ENCODE measurements around the gene UNC80. TPM values are rescaled to one million over a fixed set of nuclear protein-coding genes. Genes with fewer than 3 reads are reported as not detected.

The UNC80 gene
- total and polyA plus RNA-seq, 2 donors (not counting 3 experiments of a cell fraction or from before 2014, with no cell fraction given), result not detected

GRCh38 chr2:209830722-209831465 lies 59.3 kb downstream of the UNC80 start:
- FAIRE-seq, result no peak
- H3K27ac ChIP-seq (ENCODE audit: insufficient read depth, low read depth, low read length), result no peak overlapping the region
- no peaks in the 10 kb centered on the region for H3K36me3 ChIP-seq (ENCODE audit: control insufficient read depth in 2 of 2, extremely low read depth in 1 of 2, insufficient read depth in 2 of 2, low read length in 2 of 2)
- no TSS peak for BruUV-seq (replicated peaks)
- no peaks in the 10 kb centered on the region for H3K9me1 ChIP-seq (replicated peaks; ENCODE audit: control insufficient read depth, extremely low read depth, insufficient read depth, low read length)
- H3K4me3 ChIP-seq (replicated peaks in 1 of 3; ENCODE audit: insufficient read depth in 1 of 3, low read depth in 1 of 3, low read length in 3 of 3), result no peak overlapping the region
- H3K4me2 ChIP-seq (ENCODE audit: insufficient read depth, low read length), result no peak overlapping the region
- H3K9ac ChIP-seq (replicated peaks; ENCODE audit: extremely low read depth, insufficient read depth, low read length), result no peak overlapping the region
- POLR2A ChIA-PET, result no interaction called here
- H4K20me1 ChIP-seq (replicated peaks; ENCODE audit: control insufficient read depth, extremely low read depth, insufficient read depth, low read length), result no peaks in the 10 kb centered on the region
- H3K79me2 ChIP-seq (ENCODE audit: control insufficient read depth, insufficient read depth, low read length), result no peaks in the 10 kb centered on the region
- no peaks in the 10 kb centered on the region for H3K4me1 ChIP-seq (ENCODE audit: control insufficient read depth, extremely low read depth, insufficient read depth, low read length)
- CTCF ChIA-PET, result no interaction called here
- no peak overlapping the region for H2AFZ ChIP-seq (ENCODE audit: low read depth, low read length)
- TF ChIP-seq FOS (IDR thresholded peaks at IDR 0.05; ENCODE audit: borderline replicate concordance, insufficient read depth, low read length) (no peak), GATA2 (IDR thresholded peaks at IDR 0.05; ENCODE audit: insufficient read depth, insufficient read length, low read depth, low read length) (no peak), EZH2 (IDR thresholded peaks at IDR 0.05; ENCODE audit: borderline replicate concordance, low read depth, low read length, severe bottlenecking) (no peak)
- H3K9me3 ChIP-seq (replicated peaks; ENCODE audit: control insufficient read depth, insufficient read depth, low read length), result no peaks in the 10 kb centered on the region
- intact Hi-C loops (cut with micrococcal nuclease) (no loop called here), dilution Hi-C loops (cut with MboI; ENCODE audit: extremely low pct_ligation_motif_present, low sequenced_read_pairs) (no loop called here)
- DNase-seq (ENCODE audit: low read depth, low spot score), result no peak
- no peaks in the 10 kb centered on the region for H3K27me3 ChIP-seq (ENCODE audit: control insufficient read depth in 2 of 2, insufficient read depth in 2 of 2, low read length in 2 of 2)

- dilution Hi-C loops (cut with MboI; ENCODE audit: extremely low pct_ligation_motif_present, low sequenced_read_pairs) (no loop called here), intact Hi-C loops (cut with micrococcal nuclease) (no loop called here)
- Histone ChIP-seq H4K20me1 (replicated peaks; ENCODE audit: control insufficient read depth, extremely low read depth, insufficient read depth, low read length) (no peaks in the 10 kb centered on the region), H3K9me3 (replicated peaks; ENCODE audit: control insufficient read depth, insufficient read depth, low read length) (no peaks in the 10 kb centered on the region), H3K9ac (replicated peaks; ENCODE audit: extremely low read depth, insufficient read depth, low read length) (no peak overlapping the region), H3K27ac (ENCODE audit: insufficient read depth, low read depth, low read length) (no peak overlapping the region), H3K79me2 (ENCODE audit: control insufficient read depth, insufficient read depth, low read length) (no peaks in the 10 kb centered on the region), H3K4me3 (replicated peaks in 1 of 3; ENCODE audit: insufficient read depth in 1 of 3, low read depth in 1 of 3, low read length in 3 of 3) (no peak overlapping the region), H3K4me1 (ENCODE audit: control insufficient read depth, extremely low read depth, insufficient read depth, low read length) (no peaks in the 10 kb centered on the region), H3K4me2 (ENCODE audit: insufficient read depth, low read length) (no peak overlapping the region), H2AFZ (ENCODE audit: low read depth, low read length) (no peak overlapping the region), H3K9me1 (replicated peaks; ENCODE audit: control insufficient read depth, extremely low read depth, insufficient read depth, low read length) (no peaks in the 10 kb centered on the region), H3K27me3 (ENCODE audit: control insufficient read depth in 2 of 2, insufficient read depth in 2 of 2, low read length in 2 of 2) (no peaks in the 10 kb centered on the region), H3K36me3 (ENCODE audit: control insufficient read depth in 2 of 2, extremely low read depth in 1 of 2, insufficient read depth in 2 of 2, low read length in 2 of 2) (no peaks in the 10 kb centered on the region)
- ChIA-PET CTCF (no interaction called here), POLR2A (no interaction called here)
- no peak for FAIRE-seq
- no peak for TF ChIP-seq FOS (IDR thresholded peaks at IDR 0.05; ENCODE audit: borderline replicate concordance, insufficient read depth, low read length)
- no peak for TF ChIP-seq MYC (IDR thresholded peaks at IDR 0.05; ENCODE audit: low read depth, low read length)
- no peak for TF ChIP-seq GATA2 (IDR thresholded peaks at IDR 0.05; ENCODE audit: insufficient read depth, insufficient read length, low read depth, low read length)
- TF ChIP-seq MAX (IDR thresholded peaks at IDR 0.05; ENCODE audit: insufficient read depth, insufficient read length), result no peak
- TF ChIP-seq CTCF (IDR thresholded peaks at IDR 0.05; ENCODE audit: extremely low read depth in 1 of 2, insufficient read depth in 1 of 2, low read depth in 1 of 2, low read length in 2 of 2), result no peak
- no peak for TF ChIP-seq JUN (IDR thresholded peaks at IDR 0.05; ENCODE audit: borderline replicate concordance, insufficient read depth, insufficient read length, low read depth)
- no peak for TF ChIP-seq EZH2 (IDR thresholded peaks at IDR 0.05; ENCODE audit: borderline replicate concordance, low read depth, low read length, severe bottlenecking)
- no peak for TF ChIP-seq POLR2A (IDR thresholded peaks at IDR 0.05; ENCODE audit: low read depth, low read length)
- TF ChIP-seq POLR2AphosphoS5 (IDR thresholded peaks at IDR 0.05; ENCODE audit: insufficient read depth, low read depth, low read length), result no peak
- BruUV-seq (replicated peaks), result no TSS peak
- DNase-seq (ENCODE audit: low read depth, low spot score), result no peak
Measured at GRCh38 chr2:209834767-209835166, 63.1 kb downstream of the UNC80 start.

All from endothelial cell of umbilical vein (primary cell).